HUES6 (cell line): ENCODE data around the gene ZIM2.

ENCODE experiments used
- H3K27ac ChIP-seq: 2 replicates; pipeline ENCODE4 v1.7.0; 2013; ENCODE audit warnings: low read depth, mild to moderate bottlenecking, low read length, inconsistent platforms
- H3K27me3 ChIP-seq: 2 replicates; pipeline ENCODE4 v1.6.1; 2013; ENCODE audit warnings: low read length; ENCODE audit not compliant: control insufficient read depth, insufficient read depth
- H3K36me3 ChIP-seq: 2 replicates; pipeline ENCODE4 v1.6.1; 2013; ENCODE audit warnings: low read length; ENCODE audit not compliant: control insufficient read depth, insufficient read depth
- H3K4me1 ChIP-seq: 2 replicates; pipeline ENCODE4 v1.6.1; 2013; ENCODE audit warnings: low read length; ENCODE audit not compliant: control insufficient read depth, insufficient read depth
- H3K4me3 ChIP-seq: 2 replicates; pipeline ENCODE4 v1.5.1; 2013; ENCODE audit warnings: low read depth, low read length
- H3K9ac ChIP-seq: one replicate; pipeline ENCODE4 v1.6.1; 2013; ENCODE audit warnings: mild to moderate bottlenecking, low read length
- H3K9me3 ChIP-seq: 2 replicates; pipeline ENCODE4 v1.6.1; 2013; ENCODE audit warnings: low read depth, low read length; ENCODE audit not compliant: control insufficient read depth, insufficient read depth

ZIM2 gene

GRCh38 chr19:56827708-56828107 lies 12.8 kb downstream of the ZIM2 start:
- peaks cover 51% of the 10 kb centered on the region for H3K9me3 ChIP-seq
- H3K36me3 ChIP-seq, result peaks cover 14% of the 10 kb centered on the region

GRCh38 chr19:56823956-56824355 lies 16.6 kb downstream of the ZIM2 start:
- H3K4me3 ChIP-seq, result no peak overlapping the region
- no peak overlapping the region for H3K27ac ChIP-seq
- H3K9ac ChIP-seq, result no peak overlapping the region
- no peaks in the 10 kb centered on the region for H3K4me1 ChIP-seq
- H3K36me3 ChIP-seq, result peaks cover 47% of the 10 kb centered on the region
- peaks cover 64% of the 10 kb centered on the region for H3K9me3 ChIP-seq
- no peaks in the 10 kb centered on the region for H3K27me3 ChIP-seq

More at GRCh38 chr19:56827708-56828107, 12.8 kb downstream of the ZIM2 start:
- H3K4me1 ChIP-seq, result no peaks in the 10 kb centered on the region
- no peaks in the 10 kb centered on the region for H3K27me3 ChIP-seq
- no peak overlapping the region for H3K27ac ChIP-seq
- H3K4me3 ChIP-seq, result no peak overlapping the region
- H3K9ac ChIP-seq, result no peak overlapping the region

GRCh38 chr19:56823417-56823816 lies 17.1 kb downstream of the ZIM2 start:
- peaks cover 53% of the 10 kb centered on the region for H3K36me3 ChIP-seq
- no peak overlapping the region for H3K4me3 ChIP-seq
- H3K9me3 ChIP-seq, result peaks cover 68% of the 10 kb centered on the region
- no peak overlapping the region for H3K27ac ChIP-seq
- no peaks in the 10 kb centered on the region for H3K4me1 ChIP-seq
- H3K9ac ChIP-seq, result no peak overlapping the region
- H3K27me3 ChIP-seq, result no peaks in the 10 kb centered on the region

- H3K27me3 ChIP-seq, result no peaks in the 10 kb centered on the region
- H3K4me1 ChIP-seq, result no peaks in the 10 kb centered on the region
- H3K9me3 ChIP-seq, result peaks cover 67% of the 10 kb centered on the region
- H3K4me3 ChIP-seq, result no peak overlapping the region
- H3K36me3 ChIP-seq, result peaks cover 59% of the 10 kb centered on the region
- no peak overlapping the region for H3K9ac ChIP-seq
- H3K27ac ChIP-seq, result no peak overlapping the region
Measured at GRCh38 chr19:56822755-56823154, 17.8 kb downstream of the ZIM2 start.

- Histone ChIP-seq H3K27me3 (no peaks in the 10 kb centered on the region), H3K9me3 (peaks cover 74% of the 10 kb centered on the region), H3K4me1 (no peaks in the 10 kb centered on the region), H3K36me3 (peaks cover 69% of the 10 kb centered on the region), H3K27ac (no peak overlapping the region), H3K9ac (no peak overlapping the region), H3K4me3 (no peak overlapping the region)
Measured at GRCh38 chr19:56821675-56822074, 18.9 kb downstream of the ZIM2 start.

GRCh38 chr19:56821209-56821608 lies 19.3 kb downstream of the ZIM2 start:
- Histone ChIP-seq H3K36me3 (peaks cover 73% of the 10 kb centered on the region), H3K9ac (no peak overlapping the region), H3K4me3 (no peak overlapping the region), H3K9me3 (peaks cover 72% of the 10 kb centered on the region), H3K4me1 (no peaks in the 10 kb centered on the region), H3K27me3 (no peaks in the 10 kb centered on the region), H3K27ac (no peak overlapping the region)

GRCh38 chr19:56819166-56819565 lies 21.4 kb downstream of the ZIM2 start:
- Histone ChIP-seq H3K9me3 (peaks cover 69% of the 10 kb centered on the region), H3K4me1 (no peaks in the 10 kb centered on the region), H3K27ac (no peak overlapping the region), H3K9ac (no peak overlapping the region), H3K4me3 (no peak overlapping the region), H3K36me3 (peaks cover 88% of the 10 kb centered on the region), H3K27me3 (no peaks in the 10 kb centered on the region)

- Histone ChIP-seq H3K36me3 (peaks cover 59% of the 10 kb centered on the region), H3K4me1 (no peaks in the 10 kb centered on the region), H3K9ac (no peak overlapping the region), H3K27ac (no peak overlapping the region), H3K9me3 (peaks cover 46% of the 10 kb centered on the region), H3K4me3 (no peak overlapping the region), H3K27me3 (no peaks in the 10 kb centered on the region)
Measured at GRCh38 chr19:56814656-56815055, 25.9 kb downstream of the ZIM2 start.

- Histone ChIP-seq H3K27me3 (no peaks in the 10 kb centered on the region), H3K9me3 (peaks cover 53% of the 10 kb centered on the region), H3K9ac (no peak overlapping the region), H3K27ac (no peak overlapping the region), H3K4me1 (no peaks in the 10 kb centered on the region), H3K4me3 (no peak overlapping the region), H3K36me3 (peaks cover 51% of the 10 kb centered on the region)
Measured at GRCh38 chr19:56813531-56813930, 27.0 kb downstream of the ZIM2 start.

GRCh38 chr19:56811480-56811879 lies 29.0 kb downstream of the ZIM2 start:
- H3K9ac ChIP-seq, result no peak overlapping the region
- H3K27ac ChIP-seq, result no peak overlapping the region
- peaks cover 54% of the 10 kb centered on the region for H3K9me3 ChIP-seq
- H3K36me3 ChIP-seq, result peaks cover 31% of the 10 kb centered on the region
- H3K4me3 ChIP-seq, result no peak overlapping the region
- H3K4me1 ChIP-seq, result no peaks in the 10 kb centered on the region
- H3K27me3 ChIP-seq, result no peaks in the 10 kb centered on the region

GRCh38 chr19:56810260-56810659 lies 30.3 kb downstream of the ZIM2 start:
- Histone ChIP-seq H3K27me3 (no peaks in the 10 kb centered on the region), H3K9ac (no peak overlapping the region), H3K36me3 (peaks cover 22% of the 10 kb centered on the region), H3K9me3 (peaks cover 62% of the 10 kb centered on the region), H3K4me1 (no peaks in the 10 kb centered on the region), H3K27ac (no peak overlapping the region), H3K4me3 (no peak overlapping the region)
